Endothelial cell of umbilical vein (primary cell): Measurements from ENCODE around the gene STK32C. TPM values are rescaled to one million over a fixed set of nuclear protein-coding genes. Genes with fewer than 3 reads are reported as not detected.

ENCODE experiments used
- BruUV-seq: library from RNA; stranded (reverse); fragments of 400-500 nt; replicated peaks from 2 replicates; lab custom pipeline; 2021; lab: Mats Ljungman, UMichigan
- CTCF ChIA-PET: fragments of 300-600, 350-600 bp; sonication (Branson Sonifier 250); formaldehyde crosslinking; loops from one replicate; lab custom pipeline; 2021; ENCODE audit warnings: antibody characterized with exemption, inconsistent platforms; lab: Charles Lee
- POLR2A ChIA-PET: fragments of 300-600, 350-600 bp; sonication (Branson Sonifier 250); formaldehyde crosslinking; loops from one replicate; lab custom pipeline; 2021; ENCODE audit warnings: antibody characterized with exemption, inconsistent platforms; lab: Charles Lee
- DNase-seq: peaks from one replicate; pipeline ENCODE4 v3.0.0-alpha.2; 2011; ENCODE audit warnings: low read depth, low spot score
- FAIRE-seq: peaks from 2 replicates; lab custom pipeline; 2011; peaks lifted over from hg19 to GRCh38; lab: Jason Lieb, UNC
- H2AFZ ChIP-seq: 2 replicates; pipeline ENCODE4 v1.6.0; 2012; ENCODE audit warnings: low read depth, low read length, control low read depth, inconsistent platforms
- H3K27ac ChIP-seq: 2 replicates; pipeline ENCODE4 v1.5.1; 2011; ENCODE audit warnings: low read depth, mild to moderate bottlenecking, control low read depth, low read length, moderate library complexity; ENCODE audit not compliant: insufficient read depth
- H3K27me3 ChIP-seq, 2 experiments: 2 replicates each; pipeline versions ENCODE4 v1.6.0 to v1.6.1; 2011; ENCODE audit warnings: low read length in 2 of 2, mixed read lengths in 1 of 2; ENCODE audit not compliant: control insufficient read depth in 2 of 2, insufficient read depth in 2 of 2
- H3K36me3 ChIP-seq, 2 experiments: 2 replicates in 1 of 2; 3 replicates in 1 of 2; pipeline ENCODE4 v1.5.1; 2011; ENCODE audit warnings: low read length in 2 of 2, mild to moderate bottlenecking in 1 of 2, moderate library complexity in 1 of 2; ENCODE audit not compliant: control insufficient read depth in 2 of 2, insufficient read depth in 2 of 2; ENCODE audit errors: extremely low read depth in 1 of 2
- H3K4me1 ChIP-seq: 3 replicates; pipeline ENCODE4 v1.5.1; 2011; ENCODE audit warnings: mild to moderate bottlenecking, low read length; ENCODE audit not compliant: control insufficient read depth, insufficient read depth; ENCODE audit errors: extremely low read depth
- H3K4me2 ChIP-seq: 2 replicates; pipeline ENCODE4 v1.6.1; 2011; ENCODE audit warnings: low read length, control low read depth, mixed read lengths; ENCODE audit not compliant: insufficient read depth
- H3K4me3 ChIP-seq, 3 experiments: fragments of 200-600 bp in 1 of 3; sonication (generic), shearing (Covaris generic) in 1 of 3; replicated peaks in 1 of 3; 2 replicates each; pipeline ENCODE4 v1.5.1; 2011 to 2016; ENCODE audit warnings: control low read depth in 3 of 3, low read length in 3 of 3, mild to moderate bottlenecking in 2 of 3, inconsistent platforms in 1 of 3, low read depth in 1 of 3, moderate library complexity in 1 of 3; ENCODE audit not compliant: insufficient read depth in 1 of 3
- H3K79me2 ChIP-seq: 2 replicates; pipeline ENCODE4 v1.6.0; 2012; ENCODE audit warnings: low read length, inconsistent platforms; ENCODE audit not compliant: control insufficient read depth, insufficient read depth
- H3K9ac ChIP-seq: replicated peaks from 2 replicates; pipeline ENCODE3; 2011; ENCODE audit warnings: low read length, control low read depth; ENCODE audit not compliant: insufficient read depth; ENCODE audit errors: extremely low read depth
- H3K9me1 ChIP-seq: replicated peaks from 3 replicates; pipeline ENCODE4 v1.6.0; 2011; ENCODE audit warnings: mild to moderate bottlenecking, low read length; ENCODE audit not compliant: control insufficient read depth, insufficient read depth; ENCODE audit errors: extremely low read depth
- H3K9me3 ChIP-seq: replicated peaks from 2 replicates; pipeline ENCODE4 v1.5.1; 2012; ENCODE audit warnings: low read length, inconsistent platforms; ENCODE audit not compliant: control insufficient read depth, insufficient read depth
- H4K20me1 ChIP-seq: replicated peaks from 2 replicates; pipeline ENCODE3; 2011; ENCODE audit warnings: mild to moderate bottlenecking, low read length; ENCODE audit not compliant: control insufficient read depth, insufficient read depth; ENCODE audit errors: extremely low read depth
- EZH2 ChIP-seq: IDR thresholded peaks from 2 replicates; pipeline ENCODE4 v1.6.1; 2012; ENCODE audit warnings: borderline replicate concordance, low read depth, mild to moderate bottlenecking, moderate library complexity, low read length, inconsistent platforms; ENCODE audit not compliant: severe bottlenecking
- FOS ChIP-seq: IDR thresholded peaks from 2 replicates; pipeline ENCODE4 v1.6.1; 2011; ENCODE audit warnings: mild to moderate bottlenecking, low read length, moderate library complexity, borderline replicate concordance; ENCODE audit not compliant: insufficient read depth
- GATA2 ChIP-seq: IDR thresholded peaks from 2 replicates; pipeline ENCODE4 v1.7.0; 2011; ENCODE audit warnings: low read depth, mild to moderate bottlenecking, moderate library complexity, mixed read lengths, low read length; ENCODE audit not compliant: insufficient read length, insufficient read depth
- POLR2A ChIP-seq: IDR thresholded peaks from 2 replicates; pipeline ENCODE4 v1.6.1; 2012; ENCODE audit warnings: low read depth, mild to moderate bottlenecking, control low read depth, low read length
- POLR2AphosphoS5 ChIP-seq: IDR thresholded peaks from 2 replicates; pipeline ENCODE4 v1.6.1; 2012; ENCODE audit warnings: low read depth, mild to moderate bottlenecking, control low read depth, low read length, moderate library complexity; ENCODE audit not compliant: insufficient read depth
- dilution Hi-C: fragments of 300-500 bp; cut with MboI; formaldehyde crosslinking; loops from one replicate; pipeline ENCODE4 v1.15.0; 2019; ENCODE audit warnings: low sequenced_read_pairs; ENCODE audit not compliant: extremely low pct_ligation_motif_present
- intact Hi-C: fragments of 100-400 bp; cut with micrococcal nuclease; formaldehyde crosslinking; loops from one replicate; pipeline ENCODE4 v1.10.0; 2022
- polyA plus RNA-seq, 4 experiments: library from polyadenylated mRNA; depleted of rRNA in 3 of 4; stranded (reverse) in 3 of 4; unstranded in 1 of 4; fragments of >200 nt; gene quantifications; 2 replicates each; pipeline versions ENCODE4 v1.2.1 to v1.2.3, GENCODE V29; 2011 to 2012; ENCODE audit warnings: missing spikeins in 1 of 4
- total RNA-seq: library from RNA; stranded (reverse); gene quantifications from 2 replicates; pipeline ENCODE4 v1.2.3, GENCODE V29; 2021
- TF ChIP-seq, protein P1 (sequence below), 2 donors: IDR thresholded peaks; 1 replicate in 1 of 2; 2 replicates in 1 of 2; pipeline ENCODE4 v1.5.1; 2011; ENCODE audit warnings: low read length in 2 of 2, mild to moderate bottlenecking in 2 of 2, moderate library complexity in 2 of 2, control low read depth in 1 of 2, inconsistent platforms in 1 of 2, low read depth in 1 of 2; ENCODE audit not compliant: insufficient read depth in 1 of 2; ENCODE audit errors: extremely low read depth in 1 of 2
- TF ChIP-seq, protein P2 (sequence below): IDR thresholded peaks from 2 replicates; pipeline ENCODE4 v1.6.1; 2011; ENCODE audit not compliant: insufficient read depth, insufficient read length

Gene STK32C
- total and polyA plus RNA-seq, 2 donors (not counting 3 experiments of a cell fraction or from before 2014, with no cell fraction given) = 5.4 to 14.1 TPM

DNA sequence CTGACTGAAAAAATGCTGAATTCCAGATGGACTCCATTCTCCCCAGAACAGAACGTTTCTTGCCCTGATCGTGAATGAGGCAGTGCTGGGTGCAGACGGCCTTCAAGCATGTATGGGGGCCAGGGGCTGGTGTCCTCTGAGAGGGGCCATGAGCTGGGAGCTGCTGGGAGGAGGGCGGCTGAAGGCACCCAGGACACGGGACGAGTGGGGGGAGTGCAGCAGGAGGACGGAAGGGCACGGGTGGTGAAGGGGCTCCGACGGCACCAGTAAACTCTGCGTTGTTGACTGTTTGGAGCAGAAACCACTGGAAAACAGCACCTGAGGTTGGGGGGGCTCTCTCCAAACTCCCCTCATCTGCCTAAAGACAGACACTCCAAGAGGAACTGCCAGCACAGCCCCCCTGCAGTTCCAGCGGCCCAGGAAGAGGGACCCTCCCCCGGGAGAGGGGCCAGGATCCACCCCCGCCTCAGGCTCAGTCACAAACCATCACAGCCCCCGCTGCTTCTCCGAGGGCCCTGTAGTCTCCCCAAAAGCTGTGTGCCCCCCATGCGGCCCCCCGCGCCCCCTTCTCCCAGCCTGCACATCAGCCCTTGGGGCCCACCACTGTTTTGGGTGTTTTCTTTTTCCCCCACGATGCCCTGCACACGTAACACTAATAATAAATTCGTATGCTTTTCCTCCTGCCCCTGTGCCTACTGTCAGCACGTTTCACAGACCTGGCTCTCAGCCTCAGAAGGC, 65.5 kb downstream of the STK32C start:
- Histone ChIP-seq H3K27ac (no peak overlapping the region), H3K9me1 (no peaks in the 10 kb centered on the region), H3K4me2 (no peak overlapping the region), H4K20me1 (no peaks in the 10 kb centered on the region), H3K4me3 (no peak overlapping the region), H3K9me3 (no peaks in the 10 kb centered on the region), H3K4me1 (no peaks in the 10 kb centered on the region), H3K79me2 (no peaks in the 10 kb centered on the region), H3K27me3 (no peaks in the 10 kb centered on the region), H2AFZ (no peak overlapping the region), H3K9ac (no peak overlapping the region), H3K36me3 (no peaks in the 10 kb centered on the region)
- BruUV-seq = no TSS peak
- DNase-seq (no peak), FAIRE-seq (no peak)
- dilution Hi-C loops (no loop called here), intact Hi-C loops (no loop called here)
- TF ChIP-seq EZH2 (no peak), FOS (no peak), POLR2A (no peak), POLR2AphosphoS5 (no peak), GATA2 (no peak)
- TF ChIP-seq, protein P1, sequence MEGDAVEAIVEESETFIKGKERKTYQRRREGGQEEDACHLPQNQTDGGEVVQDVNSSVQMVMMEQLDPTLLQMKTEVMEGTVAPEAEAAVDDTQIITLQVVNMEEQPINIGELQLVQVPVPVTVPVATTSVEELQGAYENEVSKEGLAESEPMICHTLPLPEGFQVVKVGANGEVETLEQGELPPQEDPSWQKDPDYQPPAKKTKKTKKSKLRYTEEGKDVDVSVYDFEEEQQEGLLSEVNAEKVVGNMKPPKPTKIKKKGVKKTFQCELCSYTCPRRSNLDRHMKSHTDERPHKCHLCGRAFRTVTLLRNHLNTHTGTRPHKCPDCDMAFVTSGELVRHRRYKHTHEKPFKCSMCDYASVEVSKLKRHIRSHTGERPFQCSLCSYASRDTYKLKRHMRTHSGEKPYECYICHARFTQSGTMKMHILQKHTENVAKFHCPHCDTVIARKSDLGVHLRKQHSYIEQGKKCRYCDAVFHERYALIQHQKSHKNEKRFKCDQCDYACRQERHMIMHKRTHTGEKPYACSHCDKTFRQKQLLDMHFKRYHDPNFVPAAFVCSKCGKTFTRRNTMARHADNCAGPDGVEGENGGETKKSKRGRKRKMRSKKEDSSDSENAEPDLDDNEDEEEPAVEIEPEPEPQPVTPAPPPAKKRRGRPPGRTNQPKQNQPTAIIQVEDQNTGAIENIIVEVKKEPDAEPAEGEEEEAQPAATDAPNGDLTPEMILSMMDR (IDR thresholded peaks at IDR 0.05; ENCODE audit: extremely low read depth in 1 of 2, insufficient read depth in 1 of 2, low read depth in 1 of 2, low read length in 2 of 2) = no peak
- TF ChIP-seq, protein P2, sequence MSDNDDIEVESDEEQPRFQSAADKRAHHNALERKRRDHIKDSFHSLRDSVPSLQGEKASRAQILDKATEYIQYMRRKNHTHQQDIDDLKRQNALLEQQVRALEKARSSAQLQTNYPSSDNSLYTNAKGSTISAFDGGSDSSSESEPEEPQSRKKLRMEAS = no peak
- ChIA-PET CTCF (no interaction called here), POLR2A (no interaction called here)
